Ovary (tissue), 3 donors: ENCODE results near the gene BBLN.
A peak's percentile ranks its signal among the peaks of the same experiment; 100 is the strongest.

Source experiments
- CTCF ChIP-seq, 3 donors: fragments of 450-650 bp in 2 of 3; fragments of 200-600 bp in 1 of 3; IDR thresholded peaks; one replicate each; pipeline versions ENCODE4 v1.5.1 to v1.8.0; 2016 to 2022; ENCODE audit warnings: antibody characterized with exemption in 3 of 3, mild to moderate bottlenecking in 1 of 3
- EP300 ChIP-seq: sonication (generic); formaldehyde crosslinking; IDR thresholded peaks from one replicate; pipeline ENCODE4 v1.6.1; 2017; ENCODE audit warnings: antibody characterized with exemption
- POLR2A ChIP-seq: fragments of 450-650 bp; IDR thresholded peaks from one replicate; pipeline ENCODE4 v1.6.1; 2017; ENCODE audit warnings: antibody characterized with exemption, mild to moderate bottlenecking, moderate library complexity
- donor health status: DM: no; HTN: no; CAD: no.

- TF ChIP-seq CTCF (IDR thresholded peaks at IDR 0.05) = peak; percentile 79 to 92 (median 86)
- peak; percentile 52 for TF ChIP-seq POLR2A
- TF ChIP-seq EP300 = no peak
Observed at GRCh38 chr9:128191406-128192046, 31.5 kb downstream of the BBLN start, which contains the start of gene CIZ1.
